Activated T-helper 1 cell treated with Interleukin-2 at 50 U/mL for 16 hours (primary cell): Measurements from ENCODE around the gene TSEN34.
A peak's percentile ranks its signal among the peaks of the same experiment; 100 is the strongest.
"Not testable (repeated sequence)": the region's sequence is repeated elsewhere in the genome, so short reads cannot be mapped to it uniquely, and the experiment has no call there.

Source experiments
- DNase-seq: peaks from one replicate; pipeline ENCODE4 v3.0.0-alpha.2; 2020; ENCODE audit warnings: low read depth

The TSEN34 gene

DNA sequence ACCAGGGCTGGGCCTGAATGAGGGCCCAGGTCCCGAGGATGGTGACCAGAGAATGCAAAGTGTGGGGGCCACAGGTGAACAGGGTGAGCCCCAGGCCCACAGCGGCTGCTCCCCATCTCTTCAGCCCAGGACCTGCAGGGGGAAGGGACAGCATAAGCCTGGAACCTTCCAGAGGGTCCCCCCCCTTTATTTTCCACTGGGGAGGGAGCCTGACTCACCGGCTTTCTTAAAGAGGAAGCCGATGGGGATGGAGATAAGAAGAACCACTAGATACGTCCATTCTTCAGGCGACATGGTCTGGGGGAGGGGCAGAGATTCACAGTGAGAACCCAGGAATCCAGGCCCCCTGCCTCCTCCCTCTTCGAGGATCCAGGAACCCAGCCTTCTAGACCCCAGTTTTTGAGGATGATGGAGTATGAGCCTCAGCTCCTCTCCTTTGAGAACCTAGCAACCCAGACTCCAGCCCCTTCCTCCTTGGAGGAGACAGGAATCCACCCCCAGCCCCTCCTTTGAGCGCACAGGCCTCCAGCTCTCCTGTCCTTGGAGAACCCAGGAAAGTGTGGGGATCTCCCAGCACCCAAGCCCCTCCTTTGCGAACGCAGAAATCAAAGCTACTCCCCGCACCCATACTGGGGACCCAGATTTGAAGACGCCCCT, 2.8 kb upstream of the TSEN34 start:
- DNase-seq, result peak; percentile 40

DNA sequence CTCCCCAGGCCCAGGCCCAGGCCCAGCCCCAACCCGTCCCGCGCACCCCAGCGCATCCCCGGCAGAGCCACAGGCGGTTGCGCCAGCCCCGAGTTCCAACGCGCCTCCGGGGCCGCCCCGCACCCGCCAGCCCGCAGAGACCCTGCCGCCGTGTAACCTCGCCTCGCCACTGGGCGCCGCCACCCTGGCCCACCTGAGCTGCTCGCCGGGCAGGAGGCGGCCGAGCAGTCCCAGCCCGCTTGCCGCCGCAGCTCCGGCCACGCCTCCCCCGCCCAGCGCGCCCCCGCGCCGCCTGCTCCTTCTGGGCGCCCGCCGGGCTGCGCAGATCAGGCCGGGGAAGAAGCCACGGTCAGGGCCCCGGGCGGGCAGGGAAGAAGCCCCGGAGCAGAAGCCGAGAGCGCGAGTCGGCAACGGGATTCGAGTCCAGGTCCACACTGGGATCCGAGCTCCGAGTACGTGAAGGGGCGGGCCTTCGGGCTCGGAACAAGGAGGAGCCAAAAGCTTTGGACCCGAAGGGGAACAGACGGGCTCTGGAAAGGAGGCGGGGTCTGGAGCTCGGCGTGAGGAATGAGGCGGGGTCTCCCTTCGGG, 1.9 kb upstream of the TSEN34 start, which contains the start of gene MBOAT7:
Gene MBOAT7 (minus strand): TSS at position 436 of the 590 bp plus-strand sequence. CDS start 1,072 bp downstream, outside the sequence.
- no peak for DNase-seq

DNA sequence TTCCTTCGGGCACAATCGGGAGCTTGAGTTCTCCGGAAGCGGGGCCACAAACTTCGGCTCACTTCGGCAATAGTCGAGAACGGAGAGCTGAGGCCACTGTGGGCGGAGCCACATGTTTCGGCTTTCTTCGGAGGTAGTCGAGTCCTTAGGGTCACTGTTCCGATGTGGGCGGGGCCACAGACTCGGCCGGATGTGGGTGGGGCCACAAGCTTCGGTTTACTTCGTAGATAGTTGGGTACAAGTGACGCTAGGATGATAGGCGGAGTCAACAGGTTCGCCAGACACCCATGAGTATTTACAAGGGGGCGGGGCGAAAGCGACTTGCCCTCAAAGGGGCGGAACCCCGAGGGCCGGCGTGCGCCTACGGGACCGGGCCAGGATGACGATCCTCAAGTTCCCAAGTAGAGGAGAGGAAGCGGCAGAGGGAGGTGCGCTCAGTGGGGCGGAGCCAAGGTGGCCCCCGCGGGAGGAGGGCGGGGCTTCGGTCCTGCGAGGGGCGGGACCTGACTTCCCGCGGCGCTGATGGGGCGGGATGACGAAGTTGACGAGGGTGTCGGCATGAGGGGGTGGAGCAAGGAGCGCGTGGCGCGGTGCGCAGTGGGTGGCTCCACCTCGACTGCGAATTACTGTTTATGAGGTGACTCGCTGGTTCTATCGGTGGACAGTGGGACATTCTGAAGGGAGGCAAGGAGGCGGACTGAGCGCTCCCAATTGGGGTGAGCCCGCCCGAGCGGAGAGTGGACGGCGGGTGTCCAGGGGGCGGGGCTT, 1.2 kb upstream of the TSEN34 start:
- DNase-seq, result peak; percentile 99

DNA sequence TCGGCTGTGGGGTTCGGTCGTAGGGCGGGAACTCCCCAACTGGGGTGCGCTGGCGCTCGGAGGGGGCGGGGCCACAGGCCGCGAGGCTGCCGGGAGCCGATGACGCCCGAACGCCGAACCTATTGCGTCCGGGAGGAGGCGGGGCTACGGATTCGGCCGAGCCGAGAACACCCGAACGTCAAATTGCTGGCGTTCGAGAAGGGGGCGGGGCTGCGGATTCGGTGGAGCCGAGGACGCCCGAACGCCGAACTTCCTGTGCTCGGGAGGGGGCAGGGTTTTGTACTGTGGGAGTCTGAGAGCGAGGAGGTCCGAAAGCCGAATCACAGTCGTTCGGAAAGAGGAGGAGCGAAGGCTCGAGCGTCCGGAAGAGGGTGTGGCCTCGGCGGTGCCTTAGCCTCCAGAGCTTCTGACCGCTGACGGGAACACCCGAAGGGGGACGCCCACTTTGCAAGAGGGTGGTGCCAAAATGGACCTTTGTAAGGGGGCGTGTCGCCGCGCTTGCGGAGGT, 551 bp upstream of the TSEN34 start:
- DNase-seq, result peak; percentile 100

DNA sequence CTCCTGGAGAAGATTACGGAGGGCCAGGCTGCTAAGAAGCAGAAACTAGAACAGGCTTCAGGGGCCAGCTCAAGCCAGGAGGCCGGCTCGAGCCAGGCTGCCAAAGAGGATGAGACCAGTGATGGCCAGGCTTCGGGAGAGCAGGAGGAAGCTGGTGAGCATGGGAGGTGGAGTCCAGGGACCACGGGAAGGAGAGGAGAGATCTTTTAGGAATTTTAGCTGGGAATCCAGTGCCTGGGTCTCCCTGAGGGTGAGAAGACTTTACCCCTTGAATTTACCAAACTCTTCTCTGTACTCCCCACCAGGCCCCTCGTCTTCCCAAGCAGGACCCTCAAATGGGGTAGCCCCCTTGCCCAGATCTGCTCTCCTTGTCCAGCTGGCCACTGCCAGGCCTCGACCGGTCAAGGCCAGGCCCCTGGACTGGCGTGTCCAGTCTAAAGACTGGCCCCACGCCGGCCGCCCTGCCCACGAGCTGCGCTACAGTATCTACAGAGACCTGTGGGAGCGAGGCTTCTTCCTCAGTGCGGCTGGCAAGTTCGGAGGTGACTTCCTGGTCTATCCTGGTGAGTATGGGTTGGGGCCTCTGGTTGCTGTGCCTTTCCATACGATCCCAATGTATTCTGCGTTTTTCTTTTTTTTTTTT, 824 bp downstream of the TSEN34 start:
- DNase-seq, result no peak

GRCh38 chr19:54193011-54193410, 1.9 kb downstream of the TSEN34 start:
- no peak for DNase-seq

DNA sequence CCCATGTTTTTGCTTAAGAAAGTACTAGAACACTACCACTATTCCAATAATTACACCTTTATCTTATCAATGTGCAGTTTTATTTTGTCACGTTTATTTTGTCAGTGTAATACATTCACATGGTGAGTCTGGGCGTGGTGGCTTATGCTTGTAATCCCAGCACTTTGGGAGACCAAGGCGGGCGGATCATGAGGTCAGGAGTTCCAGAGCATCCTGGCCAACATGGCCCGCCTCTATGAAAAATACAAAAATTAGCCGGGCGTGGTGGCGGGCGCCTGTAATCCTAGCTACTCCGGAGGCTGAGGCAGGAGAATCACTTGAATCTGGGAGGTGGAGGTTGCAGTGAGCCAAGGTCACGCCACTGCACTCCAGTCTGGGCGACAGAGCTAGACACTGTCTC, 3.4 kb downstream of the TSEN34 start:
- DNase-seq, result not testable (repeated sequence)

GRCh38 chr19:54196536-54196935, 5.4 kb downstream of the TSEN34 start:
- no peak for DNase-seq

DNA sequence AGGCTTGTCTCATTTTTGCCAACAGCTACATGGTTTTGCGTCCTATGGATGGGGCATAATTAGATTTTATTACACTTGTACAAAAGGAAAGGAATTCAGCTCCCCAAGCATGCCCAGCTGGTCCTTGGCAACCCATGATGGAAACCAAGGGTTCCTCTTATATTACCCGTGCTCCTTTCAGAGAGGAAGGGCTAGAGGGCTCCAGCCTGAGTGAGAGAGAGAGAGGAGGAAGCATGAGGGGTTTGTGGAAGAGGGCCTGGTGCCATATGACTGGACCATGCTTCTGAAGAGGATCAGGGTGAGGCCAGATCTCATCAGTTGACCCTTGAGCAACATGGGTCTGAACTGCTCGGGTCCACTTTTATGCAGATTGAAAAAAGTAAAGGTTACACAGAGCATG, 6.0 kb downstream of the TSEN34 start:
- DNase-seq, result no peak

- DNase-seq, result no peak
These were observed 8.3 kb downstream of the TSEN34 start for GRCh38 chr19:54199401-54199800.

GRCh38 chr19:54201172-54201701, 10.1 kb downstream of the TSEN34 start:
- no peak for DNase-seq

GRCh38 chr19:54201980-54202379, 10.9 kb downstream of the TSEN34 start:
- DNase-seq, result no peak

DNA sequence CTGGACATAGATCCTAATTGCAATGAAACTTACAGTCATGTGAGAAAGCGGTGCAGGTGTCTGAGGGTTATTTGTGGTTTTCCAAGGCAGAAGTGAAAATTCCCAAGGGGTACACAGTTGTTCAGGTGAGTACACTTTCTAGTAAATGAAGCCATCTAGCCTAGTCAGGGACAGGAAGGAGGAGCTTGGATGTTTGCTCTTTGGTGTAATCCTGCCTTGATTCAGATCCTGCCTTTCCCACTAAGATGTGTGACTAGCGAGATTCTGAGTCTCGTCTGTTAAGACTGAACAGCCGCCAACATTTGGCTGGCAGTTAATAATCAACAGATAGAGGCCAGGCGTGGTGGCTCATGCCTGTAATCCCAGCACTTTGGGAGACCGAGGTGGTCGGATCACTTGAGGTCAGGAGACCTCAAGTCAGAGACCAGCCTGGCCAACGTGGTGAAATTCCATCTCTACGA, 12.1 kb downstream of the TSEN34 start:
- DNase-seq, result no peak

GRCh38 chr19:54204767-54205468, 13.8 kb downstream of the TSEN34 start:
- DNase-seq, result no peak

GRCh38 chr19:54206030-54206830, 15.1 kb downstream of the TSEN34 start:
- DNase-seq, result no peak

GRCh38 chr19:54206831-54207177, 15.7 kb downstream of the TSEN34 start:
- DNase-seq, result no peak

DNA sequence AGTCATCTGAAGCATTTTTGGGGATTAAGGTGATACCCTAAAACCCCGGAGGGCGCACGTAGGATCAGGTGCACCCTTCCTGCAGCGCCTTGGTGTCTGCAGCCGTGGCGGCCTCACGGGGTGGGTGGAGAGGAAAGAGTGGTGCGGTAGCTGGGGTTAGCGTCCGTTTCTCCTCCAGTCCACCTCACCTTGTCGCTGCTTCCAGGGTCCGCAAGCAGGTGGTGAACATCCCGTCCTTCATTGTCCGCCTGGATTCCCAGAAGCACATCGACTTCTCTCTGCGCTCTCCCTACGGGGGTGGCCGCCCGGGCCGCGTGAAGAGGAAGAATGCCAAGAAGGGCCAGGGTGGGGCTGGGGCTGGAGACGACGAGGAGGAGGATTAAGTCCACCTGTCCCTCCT, 16.1 kb downstream of the TSEN34 start:
- not testable (repeated sequence) for DNase-seq

DNA sequence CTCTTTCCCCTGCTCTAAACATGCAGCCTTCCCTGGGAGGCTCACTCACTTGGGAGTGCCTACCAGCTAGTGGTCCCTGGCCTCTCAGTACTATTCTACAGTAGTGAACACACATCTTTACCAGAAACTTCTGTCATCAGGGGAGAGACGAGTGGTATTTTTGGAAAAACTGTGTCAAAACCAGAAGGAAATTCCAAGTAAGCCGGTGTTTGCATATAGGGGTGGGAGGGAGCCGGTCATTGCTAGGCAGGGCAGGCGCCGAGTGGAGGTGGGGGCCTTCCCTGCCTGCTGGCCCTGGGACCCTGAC, 16.5 kb downstream of the TSEN34 start:
- DNase-seq, result no peak

- no peak for DNase-seq
These were observed 17.1 kb downstream of the TSEN34 start for GRCh38 chr19:54207983-54208783.

GRCh38 chr19:54208784-54209057, 17.6 kb downstream of the TSEN34 start:
- no peak for DNase-seq
